Measurements from ENCODE around the gene ACO1.

- TF ChIP-seq CTCF (IDR thresholded peaks at IDR 0.05; ENCODE audit: low read depth, low read length, missing input control) = no peak
- TF ChIP-seq ZBTB33 (IDR thresholded peaks at IDR 0.05) = no peak
- peak; percentile 12 to 38 for TF ChIP-seq HNF4A (conservative IDR thresholded peaks at IDR 0.05)
- no peak for TF ChIP-seq TAF1 (conservative IDR thresholded peaks at IDR 0.05)
- no peak for TF ChIP-seq GABPA (IDR thresholded peaks at IDR 0.05 in 1 of 2, conservative IDR thresholded peaks at IDR 0.05 in 1 of 2)
- no peak for TF ChIP-seq EGR1 (IDR thresholded peaks at IDR 0.05; ENCODE audit: low read depth in 2 of 2)
- TF ChIP-seq MAX (IDR thresholded peaks at IDR 0.05) = no peak
- no peak for TF ChIP-seq HNF4G (IDR thresholded peaks at IDR 0.05)
These were observed 11.2 kb downstream of the ACO1 start for GRCh38 chr9:32395510-32396216.

All from liver (tissue), 3 donors.